Measurements from ENCODE around the gene TRPC6. TPM values are rescaled to one million over a fixed set of nuclear protein-coding genes. Genes with fewer than 3 reads are reported as not detected.
A peak's percentile ranks its signal among the peaks of the same experiment; 100 is the strongest.

Gene TRPC6
- total RNA-seq, 2 donors from 2014 or later, result 0.70 to 1.3 TPM

DNA sequence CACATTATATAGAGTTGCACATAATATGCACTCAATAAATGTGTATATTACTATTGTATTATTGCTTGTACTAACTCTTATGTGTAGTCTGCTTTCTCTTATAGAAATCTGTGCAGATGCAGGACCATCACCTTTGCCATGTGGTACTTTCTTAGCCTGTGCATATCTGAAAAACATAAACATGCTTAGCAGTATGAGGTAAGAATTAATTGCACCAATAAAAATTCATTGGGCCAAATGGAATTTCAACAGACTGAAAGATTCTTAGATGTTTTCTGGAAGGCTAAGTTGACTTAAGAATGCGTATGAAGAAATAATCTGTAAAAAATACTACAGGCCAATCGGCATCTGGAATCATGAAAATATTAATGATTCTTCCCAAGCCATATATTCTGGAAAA, 55.3 kb downstream of the TRPC6 start:
- DNase-seq (no peak), ATAC-seq (no peak)
- intact Hi-C loops (cut with DNase I, micrococcal nuclease), result no loop called here

DNA sequence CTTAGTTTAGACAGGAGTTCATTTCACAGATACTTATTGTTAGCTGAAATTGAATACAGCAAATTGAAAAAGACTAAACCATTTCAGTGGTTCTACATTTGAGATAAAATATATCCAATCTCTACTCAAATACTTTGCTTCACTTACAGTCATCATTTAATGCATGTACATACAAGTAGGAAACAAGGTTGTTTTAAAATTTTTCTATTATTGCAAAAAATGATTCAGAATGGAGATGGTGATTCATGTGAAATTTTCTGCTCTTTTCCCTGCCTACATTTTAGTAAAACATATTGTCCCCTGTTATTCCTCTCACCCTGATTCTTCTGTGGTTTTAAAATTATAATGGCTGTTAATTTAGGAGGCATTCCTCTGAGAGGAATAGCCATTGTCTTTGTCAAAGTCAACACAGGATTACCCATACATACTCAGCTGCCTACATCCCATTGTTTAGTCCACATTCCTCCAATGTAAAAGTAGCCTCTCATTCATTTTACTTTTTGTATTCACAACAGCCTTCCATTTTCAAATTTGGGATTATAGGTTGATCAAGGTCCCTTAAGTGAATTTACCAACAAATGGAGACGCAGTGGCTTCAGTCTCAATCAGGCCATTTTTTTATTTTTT, 60.1 kb downstream of the TRPC6 start:
- ATAC-seq (no peak), DNase-seq (no peak)
- intact Hi-C loops (cut with DNase I, micrococcal nuclease), result no loop called here

GRCh38 chr11:101523193-101523592, 60.6 kb downstream of the TRPC6 start:
- ATAC-seq (no peak), DNase-seq (no peak)
- intact Hi-C loops (cut with DNase I, micrococcal nuclease), result no loop called here

GRCh38 chr11:101521821-101522220, 62.0 kb downstream of the TRPC6 start:
- no peak for DNase-seq

DNA sequence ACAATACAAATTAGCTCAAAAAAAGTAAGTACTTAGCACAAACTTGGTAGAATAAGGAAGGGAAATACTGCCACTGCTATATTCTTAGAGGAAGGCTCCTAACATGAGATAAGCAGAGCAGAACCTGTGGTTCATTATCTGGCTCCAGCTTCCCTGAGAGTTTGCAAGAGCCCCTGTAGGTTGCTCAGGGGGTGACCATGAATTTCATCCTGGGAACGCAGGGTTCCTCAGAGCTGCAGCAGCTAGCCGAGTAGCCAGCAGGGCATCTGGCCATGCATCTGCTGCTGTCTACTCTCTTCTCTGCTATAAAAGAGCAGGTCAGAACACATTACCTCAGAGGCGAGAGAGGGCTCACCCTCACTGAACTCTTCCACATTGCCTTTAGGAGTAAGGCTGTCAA, 67.3 kb downstream of the TRPC6 start:
- ATAC-seq, result no peak
- no peak for DNase-seq
- intact Hi-C loops (cut with DNase I, micrococcal nuclease), result no loop called here

More at GRCh38 chr11:101521821-101522220, 62.0 kb downstream of the TRPC6 start:
- no peak for ATAC-seq
- intact Hi-C loops (cut with DNase I, micrococcal nuclease), result no loop called here

GRCh38 chr11:101511065-101511464, 72.7 kb downstream of the TRPC6 start:
- DNase-seq, result no peak
- ATAC-seq, result peak; percentile 24

DNA sequence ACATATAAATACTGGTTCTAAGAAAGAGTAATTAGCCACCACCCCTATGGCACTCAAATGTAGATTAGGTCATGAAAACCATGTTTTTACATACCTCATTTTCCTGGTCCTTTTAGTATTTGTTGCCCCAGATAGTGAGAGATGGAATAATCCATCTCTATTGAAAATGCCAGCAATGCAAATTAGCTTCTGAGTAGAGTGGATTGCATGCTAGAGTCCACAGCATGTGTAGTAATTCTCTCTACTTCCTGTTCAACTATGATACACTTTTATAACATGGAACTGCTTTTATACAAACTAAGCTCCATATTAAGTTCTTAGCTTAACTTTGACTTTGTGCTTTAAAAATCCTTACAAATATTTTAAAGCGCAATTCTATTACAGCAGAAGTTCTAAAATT, 73.2 kb downstream of the TRPC6 start:
- DNase-seq (no peak), ATAC-seq (peak; percentile 97)
- intact Hi-C loops (cut with DNase I, micrococcal nuclease), result no loop called here

More at GRCh38 chr11:101511065-101511464, 72.7 kb downstream of the TRPC6 start:
- intact Hi-C loops (cut with DNase I, micrococcal nuclease), result no loop called here

DNA sequence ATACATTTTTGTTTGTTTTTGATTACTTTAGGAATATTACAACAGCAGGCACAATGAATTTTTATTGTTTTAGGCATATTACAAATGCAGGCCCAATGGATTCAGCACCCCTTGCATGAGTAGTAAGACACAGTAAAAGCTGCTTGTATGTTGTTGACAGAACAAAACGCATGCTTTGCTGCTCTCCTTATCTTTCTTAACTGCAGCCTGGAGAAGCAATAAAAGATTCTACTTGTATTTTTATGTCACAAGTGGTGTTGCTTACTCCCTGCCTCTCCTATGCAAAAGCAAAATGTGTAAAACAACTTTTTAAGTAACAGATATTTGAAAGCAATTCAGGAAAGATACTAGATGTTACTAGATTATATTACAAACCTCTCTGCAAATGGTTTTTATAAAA, 73.9 kb downstream of the TRPC6 start:
- DNase-seq (no peak), ATAC-seq (peak; percentile 82)
- intact Hi-C loops (cut with DNase I, micrococcal nuclease), result no loop called here

GRCh38 chr11:101508370-101508769, 75.4 kb downstream of the TRPC6 start:
- intact Hi-C loops (cut with DNase I, micrococcal nuclease), result no loop called here
- ATAC-seq, result no peak
- no peak for DNase-seq

DNA sequence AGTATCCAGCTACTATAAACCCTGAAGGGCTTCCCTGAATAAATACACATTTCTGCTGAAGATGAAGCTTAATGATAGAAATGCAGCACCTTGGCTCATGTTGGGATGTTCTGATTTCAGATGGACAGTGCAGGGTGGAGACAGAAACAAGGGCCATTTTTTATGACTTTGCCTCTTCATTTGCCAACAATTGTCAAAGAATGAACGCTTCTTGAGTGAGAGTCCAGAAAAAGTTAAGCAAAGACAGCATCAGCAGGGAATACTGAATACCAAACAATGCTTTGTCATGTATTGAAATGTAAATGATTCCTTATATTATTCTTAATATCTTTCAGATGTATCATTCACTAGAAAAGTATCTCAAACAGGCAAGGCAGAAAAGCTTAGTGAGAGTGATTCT, 84.9 kb downstream of the TRPC6 start:
- DNase-seq (no peak), ATAC-seq (no peak)
- intact Hi-C loops (cut with DNase I, micrococcal nuclease), result no loop called here

DNA sequence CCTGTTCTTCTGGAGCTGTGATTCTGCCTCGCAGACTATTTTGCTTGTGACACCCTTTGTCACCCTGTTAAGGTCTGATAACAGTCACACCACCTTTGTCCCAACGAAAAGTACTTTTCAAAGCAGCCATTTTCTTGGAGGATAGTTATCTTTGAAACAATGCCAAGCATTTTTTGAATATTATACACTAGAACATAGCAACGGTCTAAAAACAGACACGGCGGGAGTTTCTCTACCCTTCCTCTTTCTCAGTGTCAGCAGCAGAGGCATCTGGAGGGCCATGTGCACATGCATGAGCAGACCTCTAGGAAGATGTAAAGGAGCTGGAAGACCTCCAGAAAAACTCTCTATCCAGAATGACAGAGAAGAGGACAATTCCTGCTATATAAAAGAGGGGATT, 86.5 kb downstream of the TRPC6 start:
- ATAC-seq (no peak), DNase-seq (no peak)
- intact Hi-C loops (cut with DNase I, micrococcal nuclease), result no loop called here

DNA sequence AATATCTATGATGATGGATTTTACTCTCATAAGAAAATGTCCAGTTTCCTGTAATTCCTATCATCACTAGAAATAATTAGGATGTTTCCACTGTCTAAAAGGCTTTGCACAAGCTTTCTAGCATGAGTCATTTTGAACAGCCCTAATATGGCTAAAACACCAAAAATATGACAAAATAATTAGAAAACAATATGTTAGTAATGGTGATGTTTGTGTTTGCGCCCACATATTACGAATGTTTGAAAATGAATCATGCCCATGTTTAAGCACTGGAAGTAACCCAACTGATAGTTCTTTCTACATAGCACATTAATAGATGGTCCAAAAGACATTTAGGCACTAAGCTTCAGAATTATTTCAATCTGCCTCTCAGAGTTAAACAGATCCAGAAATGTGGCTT, 96.0 kb downstream of the TRPC6 start:
- ATAC-seq (no peak), DNase-seq (no peak)
- intact Hi-C loops (cut with DNase I, micrococcal nuclease), result no loop called here

- no peak for DNase-seq
- intact Hi-C loops (cut with DNase I, micrococcal nuclease), result no loop called here
- ATAC-seq, result no peak
These were observed 101.2 kb downstream of the TRPC6 start for GRCh38 chr11:101482556-101483124.

GRCh38 chr11:101478587-101479369, 105.0 kb downstream of the TRPC6 start:
- intact Hi-C loops (cut with DNase I, micrococcal nuclease), result no loop called here
- no peak for DNase-seq
- no peak for ATAC-seq

GRCh38 chr11:101477926-101478325, 105.9 kb downstream of the TRPC6 start:
- intact Hi-C loops (cut with DNase I, micrococcal nuclease), result no loop called here
- DNase-seq (no peak), ATAC-seq (no peak)

DNA sequence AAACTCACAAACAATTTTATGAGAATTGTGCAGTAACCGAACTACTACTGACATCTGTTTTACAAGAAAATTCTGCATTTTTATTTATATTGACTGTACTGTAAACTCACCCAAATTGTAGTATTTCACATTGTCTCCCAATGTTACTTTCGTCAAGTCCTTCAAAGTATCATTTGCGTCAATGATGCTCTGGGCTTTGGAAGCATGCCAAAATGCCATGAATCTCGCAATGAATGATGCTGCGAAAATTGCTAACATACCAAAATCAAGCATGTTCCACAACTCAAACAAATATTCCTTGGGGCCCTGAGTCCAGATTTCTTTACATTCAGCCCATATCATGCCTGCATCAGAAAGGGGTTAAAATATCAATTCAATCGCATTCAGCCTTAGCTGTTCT, 107.6 kb downstream of the TRPC6 start:
- no peak for ATAC-seq
- no peak for DNase-seq
- intact Hi-C loops (cut with DNase I, micrococcal nuclease), result no loop called here

DNA sequence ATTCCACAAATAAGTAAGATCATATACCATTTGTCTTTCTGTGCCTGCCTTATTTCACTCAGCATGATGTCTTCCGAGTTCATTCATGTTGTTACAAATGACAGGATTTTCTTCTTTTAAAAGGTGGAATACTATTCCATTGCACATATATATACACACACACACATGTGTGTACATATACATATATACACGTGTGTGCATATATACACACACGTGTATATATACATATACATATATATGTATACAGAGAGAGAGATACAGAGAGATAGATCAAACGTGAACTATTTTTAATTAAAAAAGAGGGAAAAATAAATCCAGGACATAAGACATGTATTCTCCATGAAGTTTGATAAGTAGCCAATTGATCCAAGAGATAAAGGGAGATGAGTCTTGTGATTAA, 108.1 kb downstream of the TRPC6 start:
- DNase-seq (no peak), ATAC-seq (no peak)
- intact Hi-C loops (cut with DNase I, micrococcal nuclease), result no loop called here

DNA sequence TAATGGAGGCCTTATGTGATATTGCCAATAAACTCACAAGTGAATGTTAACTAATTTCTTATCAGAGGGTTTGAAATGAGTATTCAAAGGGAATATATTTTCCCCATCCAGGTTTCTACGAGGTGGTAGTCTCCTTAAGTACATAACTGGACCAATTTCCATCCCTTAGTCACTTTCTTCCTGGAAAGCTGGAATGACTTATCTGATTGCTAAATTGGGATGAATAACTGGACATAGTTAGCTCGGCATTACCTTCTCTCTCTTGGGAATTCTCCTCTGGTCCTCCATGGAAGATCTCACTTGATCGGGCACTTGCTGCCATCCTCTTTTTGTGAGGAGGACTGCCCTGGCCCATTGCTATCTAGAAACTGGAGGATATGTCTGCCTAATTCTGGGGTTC, 109.1 kb downstream of the TRPC6 start:
- no peak for ATAC-seq

DNA sequence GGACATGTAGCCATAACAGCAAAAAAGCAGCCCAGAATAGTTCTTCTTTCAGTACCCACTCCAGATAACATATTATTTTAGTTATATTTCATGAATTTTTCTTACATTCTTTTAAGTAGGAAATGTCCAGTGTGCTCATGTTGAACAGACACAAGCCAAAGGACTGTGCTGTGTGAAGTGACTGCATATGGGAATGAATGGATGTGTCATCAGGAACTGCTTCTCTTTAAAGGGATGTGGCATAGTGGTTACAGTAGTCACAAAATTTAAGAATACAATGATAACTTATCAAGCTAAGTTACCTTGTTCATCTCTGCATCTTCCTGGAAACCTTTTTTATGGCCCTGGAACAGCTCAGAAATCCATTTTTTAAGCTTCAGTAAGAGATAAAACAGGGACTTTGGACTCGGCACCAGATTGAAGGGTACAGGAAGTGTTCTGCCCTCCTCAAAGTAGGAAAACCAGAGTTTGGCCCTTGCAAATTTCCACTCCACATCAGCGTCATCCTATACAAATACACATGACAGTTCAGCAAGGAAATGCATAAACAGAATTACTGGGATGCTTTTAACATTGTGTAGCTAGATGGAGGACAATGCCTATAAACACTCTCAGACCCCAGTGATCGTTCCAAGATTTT, 112.8 kb downstream of the TRPC6 start:
- intact Hi-C loops (cut with DNase I, micrococcal nuclease), result no loop called here
- DNase-seq, result no peak
- ATAC-seq, result peak; percentile 38

More for the DNA sequence above, 109.1 kb downstream of the TRPC6 start:
- DNase-seq, result no peak
- intact Hi-C loops (cut with DNase I, micrococcal nuclease), result no loop called here

- DNase-seq (no peak), ATAC-seq (no peak)
- intact Hi-C loops (cut with DNase I, micrococcal nuclease), result no loop called here
These were observed 113.4 kb downstream of the TRPC6 start for GRCh38 chr11:101470419-101470818.

All from left colon (tissue), 2 donors.